Heart left ventricle (tissue), 16 donors: Measurements from ENCODE around the gene NTNG2. TPM values are rescaled to one million over a fixed set of nuclear protein-coding genes. Genes with fewer than 3 reads are reported as not detected.

Experiments
- ATAC-seq, 4 donors: fragments of 200-7000 bp; cut with Tn5 transposase; one replicate each; pipeline ENCODE4 v1.9.1; 2020 to 2022; ENCODE audit warnings: moderate library complexity in 4 of 4, mild to moderate bottlenecking in 3 of 4, moderate number of reproducible peaks in 1 of 4
- DNase-seq, 5 donors: peaks; one replicate each; pipeline ENCODE4 v3.0.0-alpha.2; 2020
- H3K27ac ChIP-seq, 12 donors: fragments of 200-600 bp; sonication (generic) in 4 of 12; one replicate each; pipeline versions ENCODE4 v1.5.0 to v1.8.0; 2016 to 2022; ENCODE audit warnings: mild to moderate bottlenecking in 2 of 12
- H3K27me3 ChIP-seq, 9 donors: fragments of 200-600 bp; sonication (generic) in 2 of 9; one replicate each; pipeline versions ENCODE4 v1.5.1 to v1.8.0; 2016 to 2022; ENCODE audit warnings: mild to moderate bottlenecking in 3 of 9
- H3K36me3 ChIP-seq, 9 donors: fragments of 200-600 bp; sonication (generic) in 2 of 9; one replicate each; pipeline versions ENCODE4 v1.5.0 to v1.8.0; 2018 to 2022; ENCODE audit warnings: mild to moderate bottlenecking in 2 of 9
- H3K4me1 ChIP-seq, 12 donors: fragments of 200-600 bp; sonication (generic) in 4 of 12; one replicate each; pipeline versions ENCODE4 v1.5.0 to v1.8.0; 2016 to 2022; ENCODE audit warnings: mild to moderate bottlenecking in 3 of 12
- H3K4me3 ChIP-seq, 12 donors: fragments of 200-600 bp; sonication (generic) in 4 of 12; one replicate each; pipeline versions ENCODE4 v1.5.0 to v1.8.0; 2017 to 2022; ENCODE audit warnings: mild to moderate bottlenecking in 9 of 12, moderate library complexity in 4 of 12
- H3K9me3 ChIP-seq, 12 donors: fragments of 200-600 bp; sonication (generic) in 4 of 12; one replicate each; pipeline versions ENCODE4 v1.5.0 to v1.8.0; 2016 to 2022; ENCODE audit warnings: mild to moderate bottlenecking in 1 of 12
- POLR2A ChIP-seq, 2 donors: fragments of 450-650 bp; IDR thresholded peaks; one replicate each; pipeline ENCODE4 v1.6.1; 2017; ENCODE audit warnings: antibody characterized with exemption in 2 of 2, mild to moderate bottlenecking in 2 of 2, moderate library complexity in 2 of 2
- WGBS, 4 donors: extraction: QIAGEN DNeasy Blood & Tissue Kit in 2 of 4; methylation state at CpG; one replicate each; pipeline versions ENCODE4 v1.1.5 to v1.1.7; 2013 to 2018; 5-methylcytosine and 5-hydroxymethylcytosine counted together
- intact Hi-C, 10 donors: fragments of 100-400 bp; cut with DNase I; formaldehyde crosslinking; loops; one replicate each; pipeline versions ENCODE4 v1.11.1 to v1.14.2; 2022
- polyA plus RNA-seq, 2 donors: library from polyadenylated mRNA; stranded (reverse); fragments of 200-250 nt; gene quantifications; one replicate each; pipeline ENCODE4 v1.2.3, GENCODE V29; 2013
- total RNA-seq, 9 donors: library from RNA; depleted of rRNA in 2 of 9; stranded (reverse); fragments of >200 nt in 2 of 9; fragmentation: NEBNext Ultra II Directional in 3 of 9; extraction: Animal tissue kit (Norgen Biotek cat#: 25700) in 3 of 9; gene quantifications; one replicate each; pipeline versions ENCODE4 v1.1.0 to v1.2.4, GENCODE V29; 2016 to 2023
- TF ChIP-seq, protein P1 (sequence below), 12 donors: fragments of 200-600 bp; sonication (generic) in 4 of 12; IDR thresholded peaks; one replicate each; pipeline versions ENCODE4 v1.5.0 to v1.8.0; 2018 to 2022; ENCODE audit warnings: antibody characterized with exemption in 12 of 12, mild to moderate bottlenecking in 5 of 12
- donor health status: ischemic (EF 13 %, LVEDD 7.1; RV severe dilation, severe dysfunction).
- donor health status: healthy with polysubstance abuse.
- donor health status: DM: no; HTN: yes; CAD: no.
- donor health status: DM: no; HTN: no; CAD: no.
- donor health status: ischemic (EF 25% LVEDD 6.9; RV normal size, moderate dysfunction).
- donor health status: ischemic (EF 25% LVEDD 5.7; RV mildly dilated, moderate dysfunction).
- donor health status: healthy.
- donor health status: DM: yes; HTN: yes; CAD: no.
- donor health status: ischemic (EF 35%, LVEDD 5.7; RV mildly dilated, moderate dysfunction).
- donor health status: nonischemic (EF 11% LVEDD 7.7; RV severe dilation, severe dysfunction).
- donor health status: DM: yes; HTN: yes; CAD: no.
- donor health status: PGD.
- donor health status: ischemic (EF 29% LVEDD 5.4; RV normal size, mild dysfunction).
- donor health status: nonischemic (EF 23%, LVEDD 6.1; RV moderate dilation, normal function).

Gene NTNG2
- total and polyA plus RNA-seq, 11 donors: 0.28 to 4.1 (median 2.2) TPM

DNA sequence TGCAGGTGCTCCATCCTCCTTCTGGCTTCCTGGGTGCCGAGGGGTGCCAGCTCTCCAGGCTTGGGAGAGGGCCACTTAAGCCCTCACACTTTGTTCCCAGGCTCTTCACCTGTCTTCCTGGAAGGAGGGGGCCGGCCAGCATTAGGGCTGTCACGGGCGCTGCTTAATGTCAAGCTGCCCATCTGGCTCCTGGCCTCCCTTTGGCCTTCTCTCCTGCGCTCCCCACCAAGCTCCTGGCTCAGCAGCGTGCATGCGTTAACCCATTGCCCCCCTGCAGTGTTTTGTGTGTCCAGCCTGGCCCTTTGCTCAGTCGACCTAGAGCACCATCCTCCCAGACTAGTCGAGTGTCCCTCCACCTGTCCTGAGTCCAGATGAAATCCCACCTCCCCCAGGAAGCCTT, 21.3 kb downstream of the NTNG2 start:
- no peaks in the 10 kb centered on the region for H3K36me3 ChIP-seq
- no peak overlapping the region for H3K4me3 ChIP-seq
- 35 to 55% (median 41%) methylated on average over 8 to 9 of the region's 9 CpGs for WGBS, 4 donors
- TF ChIP-seq, protein P1, sequence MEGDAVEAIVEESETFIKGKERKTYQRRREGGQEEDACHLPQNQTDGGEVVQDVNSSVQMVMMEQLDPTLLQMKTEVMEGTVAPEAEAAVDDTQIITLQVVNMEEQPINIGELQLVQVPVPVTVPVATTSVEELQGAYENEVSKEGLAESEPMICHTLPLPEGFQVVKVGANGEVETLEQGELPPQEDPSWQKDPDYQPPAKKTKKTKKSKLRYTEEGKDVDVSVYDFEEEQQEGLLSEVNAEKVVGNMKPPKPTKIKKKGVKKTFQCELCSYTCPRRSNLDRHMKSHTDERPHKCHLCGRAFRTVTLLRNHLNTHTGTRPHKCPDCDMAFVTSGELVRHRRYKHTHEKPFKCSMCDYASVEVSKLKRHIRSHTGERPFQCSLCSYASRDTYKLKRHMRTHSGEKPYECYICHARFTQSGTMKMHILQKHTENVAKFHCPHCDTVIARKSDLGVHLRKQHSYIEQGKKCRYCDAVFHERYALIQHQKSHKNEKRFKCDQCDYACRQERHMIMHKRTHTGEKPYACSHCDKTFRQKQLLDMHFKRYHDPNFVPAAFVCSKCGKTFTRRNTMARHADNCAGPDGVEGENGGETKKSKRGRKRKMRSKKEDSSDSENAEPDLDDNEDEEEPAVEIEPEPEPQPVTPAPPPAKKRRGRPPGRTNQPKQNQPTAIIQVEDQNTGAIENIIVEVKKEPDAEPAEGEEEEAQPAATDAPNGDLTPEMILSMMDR (IDR thresholded peaks at IDR 0.05): no peak
- no peak for TF ChIP-seq POLR2A (IDR thresholded peaks at IDR 0.05)
- peaks cover 0 to 3% (median 0%) of the 10 kb centered on the region in 9 donors for H3K27me3 ChIP-seq
- no peaks in the 10 kb centered on the region for H3K9me3 ChIP-seq
- peak overlapping the region in 4 of 12 donors; percentile 70 to 79 (median 74) for H3K27ac ChIP-seq
- peaks cover 0 to 16% (median 6%) of the 10 kb centered on the region in 12 donors for H3K4me1 ChIP-seq
- peak in 1 of 5 donors; percentile 65 for DNase-seq
- peak in 2 of 4 donors; percentile 6 to 60 for ATAC-seq
- intact Hi-C loops: loop anchor here in 1 of 10 donors (2.0 kb wide), 1 partner anchor 32 kb away; no protein-coding TSS in a partner anchor

DNA sequence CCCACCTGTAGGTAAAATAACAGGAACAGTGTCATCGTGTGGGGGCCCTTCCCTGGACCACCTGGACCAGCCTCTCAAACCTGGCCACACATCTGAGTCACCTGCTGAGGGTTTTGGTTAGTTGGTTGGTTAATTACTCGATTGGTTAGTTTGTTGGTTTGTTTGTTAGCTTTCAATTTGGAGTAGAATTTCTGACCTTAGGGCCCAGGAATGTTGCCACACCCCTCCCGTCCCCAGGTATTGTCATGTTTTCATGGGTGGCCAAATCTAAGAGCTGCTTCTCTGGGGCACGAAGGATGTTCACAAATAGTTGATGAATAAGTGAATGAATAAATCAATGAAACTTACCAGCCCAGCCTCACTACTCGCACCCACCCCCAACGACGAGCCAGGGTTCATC, 21.9 kb downstream of the NTNG2 start:
- no peak for TF ChIP-seq POLR2A (IDR thresholded peaks at IDR 0.05)
- TF ChIP-seq, protein P1 (IDR thresholded peaks at IDR 0.05): no peak
- WGBS, 4 donors: 67 to 82% (median 76%) methylated on average over 6 to 7 of the region's 7 CpGs
- ATAC-seq: no peak
- H3K27me3 ChIP-seq: peaks cover 0 to 9% (median 0%) of the 10 kb centered on the region in 9 donors
- DNase-seq: no peak
- intact Hi-C loops: loop anchor here in 1 of 10 donors (2.0 kb wide), 1 partner anchor 31 kb away; no protein-coding TSS in a partner anchor
- peaks cover 0 to 16% (median 6%) of the 10 kb centered on the region in 12 donors for H3K4me1 ChIP-seq
- no peak overlapping the region for H3K27ac ChIP-seq
- no peaks in the 10 kb centered on the region for H3K9me3 ChIP-seq
- no peaks in the 10 kb centered on the region for H3K36me3 ChIP-seq
- no peak overlapping the region for H3K4me3 ChIP-seq

DNA sequence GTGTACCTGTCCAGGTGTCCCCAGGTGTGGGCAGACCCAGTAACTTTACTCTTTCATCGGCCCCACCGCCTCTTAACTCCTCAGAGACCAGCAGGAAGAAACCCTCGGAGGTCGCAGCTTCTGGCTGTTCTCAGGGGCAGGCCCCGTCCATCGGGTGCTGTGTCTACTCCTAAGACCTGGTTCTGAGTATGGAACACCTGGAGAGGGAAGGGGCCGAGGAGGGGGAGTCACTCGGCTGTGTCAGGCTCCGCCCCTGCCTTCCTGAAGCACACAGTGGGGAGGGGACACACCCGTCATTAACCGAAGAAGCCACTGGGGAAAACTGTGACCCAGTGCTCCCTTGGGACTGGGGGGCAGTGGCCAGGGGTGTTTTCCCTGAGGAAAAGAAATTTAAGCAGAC, 22.3 kb downstream of the NTNG2 start:
- Histone ChIP-seq H3K36me3 (no peaks in the 10 kb centered on the region), H3K9me3 (no peaks in the 10 kb centered on the region), H3K4me1 (peaks cover 0 to 16% (median 6%) of the 10 kb centered on the region in 12 donors), H3K4me3 (no peak overlapping the region), H3K27ac (no peak overlapping the region), H3K27me3 (peaks cover 0 to 10% (median 0%) of the 10 kb centered on the region in 9 donors)
- WGBS, 4 donors: 70 to 85% (median 74%) methylated on average over 10 to 11 of the region's 11 CpGs
- DNase-seq (no peak), ATAC-seq (no peak)
- intact Hi-C loops: no loop called here
- TF ChIP-seq POLR2A (IDR thresholded peaks at IDR 0.05): no peak
- TF ChIP-seq, protein P1 (IDR thresholded peaks at IDR 0.05): no peak

DNA sequence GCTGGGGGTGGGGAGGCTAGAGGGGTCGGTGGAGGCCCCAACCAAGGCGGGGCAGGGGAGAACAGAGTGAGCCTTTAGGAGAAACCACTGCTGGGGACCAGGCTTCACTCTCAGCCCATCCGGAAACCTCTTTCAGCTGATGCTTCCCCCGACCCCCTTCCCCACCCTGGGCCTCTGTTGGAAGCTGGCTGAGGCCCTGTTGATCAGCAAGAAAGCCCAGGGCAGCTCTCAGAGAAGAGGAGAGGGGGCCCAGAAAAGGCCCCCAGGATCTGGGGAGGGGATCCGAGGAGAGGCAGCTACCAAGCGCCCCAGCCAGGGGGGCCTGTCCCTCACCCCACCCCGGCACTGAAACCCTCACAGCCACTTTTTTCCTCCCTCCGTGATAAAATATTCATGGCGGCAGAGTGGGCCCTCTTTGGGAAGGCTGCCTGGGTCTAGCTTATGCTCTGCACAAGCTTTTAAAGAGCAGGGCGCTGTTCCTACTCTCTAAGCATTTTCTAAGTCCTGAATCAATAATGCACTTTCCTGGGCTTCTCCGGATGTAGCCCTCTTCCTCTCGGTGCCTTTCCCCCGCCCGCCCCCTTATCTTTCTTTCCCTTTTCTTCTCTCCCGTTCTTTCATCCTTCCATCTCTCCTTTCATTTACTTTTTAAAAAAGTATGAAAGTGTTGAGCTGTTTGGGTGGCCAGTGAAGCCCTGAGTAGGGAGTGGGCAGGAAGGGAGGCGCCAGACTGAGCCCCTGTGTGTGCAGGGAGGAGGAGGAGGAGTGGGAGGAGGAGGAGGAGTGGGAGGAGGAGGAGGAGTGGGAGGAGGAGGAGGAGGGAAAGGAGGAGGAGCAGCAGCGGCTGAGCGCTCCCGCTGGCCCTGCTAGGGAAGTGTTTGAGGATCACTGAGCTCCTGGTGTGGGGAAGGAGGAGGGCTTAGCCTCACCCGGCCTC, 23.5 kb downstream of the NTNG2 start:
- H3K36me3 ChIP-seq: no peaks in the 10 kb centered on the region
- intact Hi-C loops: no loop called here
- peak overlapping the region in 1 of 12 donors; percentile 19 for H3K27ac ChIP-seq
- H3K4me3 ChIP-seq: no peak overlapping the region
- no peak for TF ChIP-seq POLR2A (IDR thresholded peaks at IDR 0.05)
- TF ChIP-seq, protein P1 (IDR thresholded peaks at IDR 0.05): no peak
- DNase-seq (no peak), ATAC-seq (no peak)
- H3K4me1 ChIP-seq: peaks cover 0 to 16% (median 6%) of the 10 kb centered on the region in 12 donors
- WGBS, 4 donors: 43 to 49% (median 47%) methylated on average over 19 to 20 of the region's 20 CpGs
- no peaks in the 10 kb centered on the region for H3K9me3 ChIP-seq
- peaks cover 0 to 10% (median 0%) of the 10 kb centered on the region in 9 donors for H3K27me3 ChIP-seq
